NCI-H2171 treated with DMSO at 0.1 percent for 48 hours (cell line): ENCODE measurements around the gene USP12.

Experiments used
- DNase-seq: peaks from one replicate; lab custom pipeline; 2025; lab: John Stamatoyannopoulos, UW

The USP12 gene

GRCh38 chr13:27120811-27121210, 50.8 kb downstream of the USP12 start:
- no peak for DNase-seq

GRCh38 chr13:27120011-27120410, 51.6 kb downstream of the USP12 start:
- DNase-seq: no peak

- peak; percentile 14 for DNase-seq
Observed at GRCh38 chr13:27118428-27119054, 53.1 kb downstream of the USP12 start.

GRCh38 chr13:27117952-27118351, 53.7 kb downstream of the USP12 start:
- peak; percentile 66 for DNase-seq

GRCh38 chr13:27117158-27117557, 54.5 kb downstream of the USP12 start:
- peak; percentile 52 for DNase-seq

- DNase-seq: no peak
Observed at GRCh38 chr13:27113436-27113835, 58.2 kb downstream of the USP12 start.

- DNase-seq: no peak
Observed at GRCh38 chr13:27112006-27112405, 59.6 kb downstream of the USP12 start.

- DNase-seq: no peak
Observed at GRCh38 chr13:27110056-27110746, 61.4 kb downstream of the USP12 start.

GRCh38 chr13:27106144-27106543, 65.5 kb downstream of the USP12 start:
- DNase-seq: no peak

GRCh38 chr13:27104606-27105005, 67.0 kb downstream of the USP12 start:
- no peak for DNase-seq

GRCh38 chr13:27101847-27102246, 69.8 kb downstream of the USP12 start:
- no peak for DNase-seq

GRCh38 chr13:27101289-27101688, 70.3 kb downstream of the USP12 start:
- DNase-seq: no peak

- DNase-seq: no peak
Observed at GRCh38 chr13:27097691-27098090, 73.9 kb downstream of the USP12 start.

- DNase-seq: no peak
Observed at GRCh38 chr13:27091451-27091850, 80.2 kb downstream of the USP12 start.

- DNase-seq: no peak
Observed at GRCh38 chr13:27088619-27089018, 83.0 kb downstream of the USP12 start.

- DNase-seq: no peak
Observed at GRCh38 chr13:27086599-27087265, 84.9 kb downstream of the USP12 start.

GRCh38 chr13:27083183-27083582, 88.4 kb downstream of the USP12 start:
- no peak for DNase-seq

- DNase-seq: no peak
Observed at GRCh38 chr13:27081893-27082679, 89.5 kb downstream of the USP12 start.

- peak; percentile 47 for DNase-seq
Observed at GRCh38 chr13:27080018-27080948, 91.3 kb downstream of the USP12 start.

GRCh38 chr13:27079421-27079958, 92.1 kb downstream of the USP12 start:
- DNase-seq: no peak

- no peak for DNase-seq
Observed at GRCh38 chr13:27077451-27077850, 94.2 kb downstream of the USP12 start.
